Left hindlimb (tissue), 1 donor: ENCODE measurements around the gene ITPR1.

Experiments
- DNase-seq: peaks from one replicate; pipeline ENCODE4 v3.0.0-alpha.2; 2018

The ITPR1 gene

DNA sequence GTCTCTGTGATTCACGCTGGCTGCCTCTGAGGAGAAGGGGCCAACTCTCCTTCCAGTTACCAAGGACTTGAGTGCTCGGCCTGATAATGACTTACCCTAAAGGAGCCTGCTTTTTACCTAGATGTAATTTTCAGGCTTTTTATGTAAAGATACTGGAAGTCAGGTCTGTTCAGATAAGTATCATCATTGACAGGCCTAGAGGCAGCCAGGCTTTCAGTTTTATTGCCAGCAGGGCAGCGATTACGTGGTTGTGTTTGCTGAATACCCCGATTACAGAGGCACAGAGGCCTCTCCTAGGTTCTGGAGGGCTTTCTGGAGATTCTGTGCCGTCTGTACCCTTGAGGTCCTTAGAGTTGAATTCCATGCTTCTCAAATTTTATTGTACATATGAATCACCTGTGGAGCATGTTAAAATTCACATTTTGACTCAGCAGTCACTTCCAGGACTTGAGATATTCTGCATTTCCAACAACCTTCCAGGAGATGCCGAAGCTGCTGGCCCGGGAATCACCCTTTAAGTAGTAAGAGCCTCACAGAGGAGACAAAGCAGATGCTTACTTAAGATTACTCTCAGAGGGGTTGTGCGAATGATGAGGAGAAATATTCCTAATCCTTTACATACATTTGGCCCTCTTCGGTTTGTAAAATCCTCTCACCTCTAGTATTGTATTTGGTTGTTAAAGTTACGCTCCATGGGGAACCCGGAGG is 326.0 kb downstream of the ITPR1 start:
- no peak for DNase-seq

DNA sequence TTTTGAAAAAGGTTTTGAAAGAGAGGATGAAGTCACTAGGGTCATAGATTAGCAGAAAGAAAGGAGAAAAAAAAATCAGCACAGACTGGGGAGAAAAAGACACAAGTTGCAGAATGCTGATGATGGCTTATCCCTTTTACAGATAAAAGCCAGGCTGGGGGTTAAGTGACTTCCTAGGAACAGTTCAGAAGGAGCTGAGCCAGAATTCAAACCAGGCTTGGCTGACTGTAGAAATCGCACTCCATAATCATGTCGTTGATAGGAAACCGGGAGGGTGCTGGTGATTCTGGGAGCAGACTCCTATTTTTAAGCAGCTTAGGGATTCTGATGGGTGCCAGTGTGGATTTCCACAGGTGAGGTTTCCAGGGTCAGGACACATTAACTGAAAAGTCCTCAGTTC is 326.6 kb downstream of the ITPR1 start:
- no peak for DNase-seq

DNA sequence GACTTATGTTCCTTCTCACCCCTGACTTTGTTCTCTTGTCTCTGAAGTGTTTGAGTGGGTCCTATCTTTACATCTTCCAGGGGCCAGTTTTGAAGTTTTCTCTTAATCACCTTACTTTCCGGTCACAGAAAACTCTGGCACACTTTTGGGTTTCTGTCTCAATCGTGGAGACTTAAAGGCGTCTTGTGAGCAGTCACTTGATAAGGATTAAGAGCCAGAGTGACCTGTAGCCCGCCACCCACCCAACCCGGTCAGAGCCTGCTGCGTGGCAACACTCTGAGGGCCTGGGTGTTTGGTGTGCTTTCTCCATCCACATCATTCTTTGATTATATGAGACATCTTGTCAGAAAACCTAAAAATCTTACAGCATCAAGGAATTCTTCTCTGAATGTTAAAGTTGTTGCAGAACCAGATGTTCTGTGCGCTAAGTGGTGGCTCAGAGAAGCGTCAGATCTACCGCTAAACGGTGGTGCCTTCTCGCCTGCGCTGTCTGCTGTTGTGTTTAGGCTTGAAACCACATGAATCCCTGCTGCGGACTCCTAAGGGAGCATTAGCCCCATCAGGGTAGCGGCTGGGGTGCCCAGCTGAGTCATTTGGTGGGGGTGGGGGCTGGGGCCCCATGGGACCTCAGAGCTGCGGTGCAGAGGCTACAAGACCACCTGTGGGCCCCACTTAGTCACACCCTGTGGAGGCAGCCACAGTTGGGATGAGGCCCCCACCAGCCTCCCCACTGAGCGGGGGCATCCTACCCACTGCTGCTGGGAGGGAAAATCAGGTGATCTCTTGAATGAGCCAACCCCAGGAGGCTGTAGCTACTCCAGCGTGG is 327.4 kb downstream of the ITPR1 start:
- no peak for DNase-seq

DNA sequence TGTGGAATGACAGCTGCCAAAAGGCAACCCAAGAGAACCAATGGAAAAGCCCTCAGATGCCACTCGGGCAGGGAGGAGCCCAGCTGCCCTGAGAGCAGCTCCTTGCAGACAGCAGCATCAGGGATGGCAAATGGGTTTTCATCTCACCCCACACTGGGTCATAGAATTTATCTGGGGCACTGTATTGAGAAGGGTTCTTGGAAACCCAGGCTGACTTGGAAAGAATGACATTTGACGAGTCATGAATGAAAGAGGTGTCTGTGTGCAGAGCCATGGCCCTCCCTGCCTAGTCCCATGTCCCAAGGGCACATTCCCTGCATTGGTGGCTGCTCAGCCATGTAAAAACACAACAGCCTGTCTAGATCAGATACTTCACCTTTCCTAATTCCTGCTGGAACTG is 328.2 kb downstream of the ITPR1 start:
- no peak for DNase-seq

DNA sequence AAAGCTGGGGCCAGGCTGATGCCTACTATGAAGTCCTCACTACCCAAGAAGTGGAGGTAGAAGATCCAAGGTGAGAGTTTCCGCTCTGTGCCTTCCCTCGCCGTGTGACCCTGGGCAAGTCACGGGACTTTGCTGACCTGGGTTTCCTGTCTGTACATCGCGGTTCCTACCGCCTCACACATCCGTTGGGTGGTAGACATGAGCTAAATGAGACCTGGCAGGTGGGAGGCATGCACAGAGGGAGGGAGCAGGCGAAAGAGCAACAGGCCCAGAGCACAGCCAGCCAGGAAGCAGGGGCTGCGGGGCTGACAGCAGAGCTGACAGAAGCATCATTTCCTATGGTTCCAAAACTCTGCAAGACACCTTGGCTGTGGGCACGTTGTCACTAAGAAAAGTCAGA is 328.8 kb downstream of the ITPR1 start:
- DNase-seq, result no peak

DNA sequence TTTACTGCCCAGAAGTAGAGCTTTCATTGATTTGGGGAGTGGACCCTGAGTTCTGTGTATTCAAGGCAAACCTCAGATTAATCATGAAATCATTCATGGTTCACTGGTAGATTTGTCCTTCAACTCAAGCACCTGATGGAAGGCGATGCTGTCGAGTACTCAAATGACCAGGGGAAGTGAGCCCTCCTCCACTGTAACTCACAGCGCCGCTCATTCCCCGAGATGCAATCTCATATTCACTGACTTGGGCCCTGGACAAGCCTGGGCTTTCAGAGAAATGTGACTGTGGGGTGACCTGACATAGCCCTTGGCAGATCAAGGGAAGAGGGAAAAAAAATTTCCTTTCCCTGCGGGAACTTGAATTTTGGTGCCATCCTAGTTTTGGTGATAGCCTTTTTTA is 329.4 kb downstream of the ITPR1 start:
- DNase-seq, result no peak

DNA sequence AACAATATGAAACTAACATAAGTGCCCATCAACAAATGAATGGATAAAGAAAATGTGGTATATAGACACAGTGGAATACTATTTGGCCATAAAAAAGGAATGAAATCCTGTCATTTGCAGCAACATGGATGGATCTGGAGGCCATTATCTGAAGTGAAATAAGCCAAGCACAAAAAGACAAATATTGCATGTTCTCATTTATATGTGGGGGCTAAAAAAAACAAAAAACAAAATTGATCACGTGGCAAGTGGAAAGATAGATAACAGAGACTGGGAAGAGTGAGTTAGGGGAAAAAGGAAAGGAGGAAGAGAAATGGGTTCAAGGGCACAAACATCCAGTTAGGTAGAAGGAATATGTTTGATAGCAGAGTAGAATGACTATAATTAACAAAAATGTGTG is 330.2 kb downstream of the ITPR1 start:
- no peak for DNase-seq

DNA sequence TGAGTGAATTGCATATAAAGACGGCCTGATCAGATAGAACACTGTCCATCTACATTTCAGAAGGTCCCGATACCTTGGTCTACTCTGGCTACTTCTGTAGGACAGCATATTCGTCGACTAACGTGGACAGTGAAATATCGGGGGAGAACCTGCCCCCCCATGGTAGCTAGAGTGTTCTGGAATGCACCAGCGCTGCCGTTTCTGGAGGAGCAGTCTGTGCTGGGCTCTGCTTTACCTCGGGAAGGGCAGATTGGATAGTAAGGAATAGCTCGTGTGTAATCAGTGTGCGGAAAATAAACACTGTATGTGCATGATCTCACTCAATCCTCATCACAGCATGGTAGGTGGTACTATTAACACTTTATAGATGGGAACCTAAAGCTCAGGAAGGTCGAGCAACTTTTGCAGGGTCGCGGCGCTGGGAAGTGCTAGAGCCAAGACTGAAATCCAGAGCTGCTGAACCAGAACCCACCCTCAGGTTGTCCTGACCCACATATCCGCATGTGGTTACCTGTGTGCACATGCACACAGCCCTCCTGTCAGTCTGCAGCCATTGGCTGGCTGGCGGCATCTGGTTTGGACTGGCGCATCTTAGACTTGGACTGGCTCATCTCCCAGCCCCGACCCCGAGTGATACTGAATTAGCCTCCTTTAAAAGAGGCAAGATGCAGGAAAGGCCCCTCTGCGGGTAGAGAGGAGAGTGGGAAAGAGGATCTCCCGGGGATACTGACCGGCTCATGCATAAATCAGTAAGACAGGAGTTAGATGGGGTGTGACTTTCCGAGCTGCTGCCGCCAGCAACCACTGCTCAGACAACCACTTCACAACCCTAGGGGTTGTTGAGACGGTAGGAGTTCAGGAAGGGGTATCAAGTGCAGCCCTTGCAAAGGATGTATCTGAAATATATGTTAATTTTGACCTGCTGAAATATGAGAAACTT is 331.1 kb downstream of the ITPR1 start:
- no peak for DNase-seq

DNA sequence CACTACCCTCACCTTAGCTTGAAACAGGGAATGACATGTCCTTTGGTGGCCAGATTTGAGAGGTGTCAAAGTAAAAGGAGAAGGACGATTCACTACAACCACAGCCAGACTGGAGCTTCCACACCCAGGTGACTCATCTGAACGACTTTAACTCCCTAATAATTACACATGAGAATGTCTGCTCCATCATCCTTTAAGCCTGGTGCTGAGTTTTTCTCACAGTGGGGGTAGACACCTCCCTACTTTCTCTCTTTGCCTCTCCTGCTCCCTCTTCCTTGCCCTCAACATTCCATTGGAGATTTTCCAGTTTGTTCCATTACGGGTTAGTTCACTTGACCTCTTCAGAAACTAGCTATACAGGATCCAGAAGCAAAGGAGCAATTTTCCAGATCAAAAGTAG is 331.8 kb downstream of the ITPR1 start:
- DNase-seq, result no peak

DNA sequence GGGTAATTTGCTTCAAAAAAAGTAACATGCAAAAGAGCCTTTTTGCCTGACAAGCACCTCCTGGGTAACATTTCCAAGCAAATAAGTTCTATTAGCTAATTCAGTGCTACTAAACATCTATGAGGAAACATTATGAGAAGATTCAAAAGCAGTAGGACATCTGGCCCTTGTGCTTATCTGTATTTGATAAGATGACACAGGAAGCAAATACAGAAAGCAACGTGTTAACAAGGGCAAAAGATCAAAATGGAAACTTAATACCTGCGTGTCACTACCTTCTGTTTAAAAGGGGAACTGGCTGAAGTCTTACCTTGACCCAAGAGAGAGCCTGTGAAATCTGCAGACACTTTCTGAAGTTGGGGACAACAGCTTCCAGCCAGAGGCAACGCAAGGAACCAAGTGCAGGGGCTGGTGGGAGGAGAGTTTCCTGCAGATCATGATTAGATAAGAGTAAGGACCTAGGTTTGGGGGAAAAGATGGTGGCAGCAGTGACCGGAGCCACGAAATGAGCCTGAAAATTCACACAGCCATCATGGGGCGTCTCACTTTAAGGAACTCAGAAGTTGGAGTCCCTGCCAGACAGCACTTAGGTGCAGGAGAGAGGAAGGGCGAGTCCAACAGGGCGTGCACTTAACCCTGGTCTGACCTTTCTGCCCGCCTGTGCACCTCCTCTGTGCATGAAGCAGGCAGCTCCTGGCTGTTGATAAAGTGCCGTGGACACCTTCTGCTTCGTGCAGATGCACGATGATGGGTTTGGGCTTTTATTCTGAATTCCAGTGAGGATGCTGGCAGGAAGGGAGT is 332.5 kb downstream of the ITPR1 start:
- no peak for DNase-seq

DNA sequence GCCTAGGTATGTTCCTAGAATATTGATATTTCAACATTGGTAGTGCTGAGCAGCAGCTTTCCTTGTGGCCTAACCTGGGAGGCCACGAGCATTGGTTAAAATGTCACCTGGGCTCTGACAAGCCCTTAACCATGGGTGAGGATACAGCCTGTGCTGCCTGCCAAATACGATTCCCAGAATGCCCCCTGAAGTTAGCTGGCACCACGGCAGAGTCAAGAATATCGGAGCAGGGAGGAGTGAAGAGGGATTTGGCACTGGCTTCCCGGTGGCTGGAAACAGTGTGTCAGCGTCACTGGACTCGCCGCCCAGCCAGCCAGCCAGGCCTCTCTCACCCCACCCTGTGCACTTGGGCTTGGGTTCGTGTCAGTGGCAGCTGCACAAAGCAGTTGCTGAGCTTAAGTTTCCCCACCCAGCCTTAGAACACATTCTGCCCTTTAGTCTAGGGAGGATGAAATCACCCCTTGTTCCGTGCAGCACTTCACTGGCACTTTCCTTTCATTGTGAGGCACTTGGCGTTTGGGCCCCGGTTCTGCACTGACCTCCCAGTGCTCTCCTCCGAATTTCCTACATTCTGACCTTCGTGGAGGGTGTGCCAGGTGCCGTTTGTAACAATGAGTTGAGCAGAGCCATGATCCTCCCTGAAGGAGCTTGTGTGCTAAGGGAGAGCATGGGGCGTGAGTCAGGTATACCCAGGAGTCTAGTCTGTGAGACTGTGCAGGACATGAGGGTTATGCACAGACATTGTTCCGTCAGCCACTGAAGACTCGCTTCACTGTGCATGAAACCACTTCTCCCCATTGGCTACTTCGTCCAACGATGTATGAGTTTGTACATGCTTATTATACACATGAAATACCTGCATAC is 333.3 kb downstream of the ITPR1 start:
- peak; percentile 90 for DNase-seq

DNA sequence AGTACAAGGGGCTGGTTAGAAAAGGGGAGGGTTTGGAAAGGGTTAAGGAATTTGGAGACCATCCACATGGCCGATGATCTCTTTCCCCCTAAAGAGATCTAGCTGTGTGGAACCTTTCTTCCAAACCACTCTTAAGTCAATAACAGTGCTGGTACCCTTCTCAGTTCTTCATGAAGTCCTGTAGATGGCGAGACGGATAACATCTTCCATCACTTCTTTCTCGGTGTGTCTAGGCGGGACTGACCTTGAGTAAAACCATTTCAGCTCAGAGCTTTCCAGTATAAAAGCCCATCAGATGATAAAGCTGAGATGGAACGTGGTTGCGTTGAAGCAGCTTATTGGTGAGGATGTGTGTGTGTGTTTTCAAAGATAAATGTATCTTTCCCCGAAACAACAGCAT is 334.6 kb downstream of the ITPR1 start:
- no peak for DNase-seq

DNA sequence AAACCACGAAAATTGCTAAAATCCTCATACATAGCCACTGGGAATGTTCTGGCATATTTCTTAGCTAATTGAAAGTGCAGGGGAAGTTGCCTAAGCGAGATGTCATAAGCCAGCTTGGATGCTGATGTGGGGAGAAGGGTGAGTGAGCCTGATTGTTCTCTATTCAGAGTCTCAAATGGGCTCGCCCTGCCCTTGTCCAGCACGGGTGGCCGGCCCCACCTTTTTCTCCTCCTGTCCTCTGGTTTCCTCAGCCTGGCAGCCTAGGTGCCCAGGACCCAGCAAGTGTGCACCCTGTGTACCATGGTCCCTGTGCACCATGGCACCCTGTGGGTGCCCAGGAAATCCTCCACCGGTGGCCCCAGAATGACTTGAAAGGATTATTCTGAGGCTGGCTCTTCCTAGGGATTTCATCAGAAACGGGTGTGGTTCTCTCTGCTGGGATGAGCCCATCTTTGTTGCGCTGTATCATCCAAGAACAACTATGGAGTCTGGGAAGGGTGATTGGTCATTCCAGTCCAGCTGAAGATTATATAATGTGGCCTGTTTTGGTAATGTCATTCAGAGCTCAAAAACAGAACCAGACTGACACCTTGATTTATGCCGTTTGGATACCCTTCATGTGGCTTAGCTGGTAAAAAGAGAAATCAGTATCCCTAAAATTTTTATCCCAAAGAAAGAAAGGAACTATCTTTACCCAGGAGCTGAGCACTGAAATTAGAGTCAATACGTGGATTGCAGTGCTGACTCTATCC is 335.3 kb downstream of the ITPR1 start:
- no peak for DNase-seq

DNA sequence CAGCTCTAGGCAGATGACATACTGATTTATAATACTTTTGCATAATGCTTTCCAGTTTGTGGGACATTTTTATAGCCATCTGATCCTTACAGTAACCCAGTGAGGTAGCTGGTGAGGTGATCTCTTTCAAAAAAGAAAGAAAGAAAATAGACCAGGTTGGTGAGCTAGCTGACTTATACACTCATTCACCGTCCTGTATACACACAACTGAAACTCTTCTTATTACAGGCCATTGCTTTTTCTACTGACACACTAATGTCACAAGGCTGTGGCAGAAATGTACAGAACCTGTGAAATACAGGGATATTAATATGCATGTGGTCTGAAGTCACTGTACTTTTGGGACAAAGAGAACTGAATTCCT is 335.9 kb downstream of the ITPR1 start:
- no peak for DNase-seq

DNA sequence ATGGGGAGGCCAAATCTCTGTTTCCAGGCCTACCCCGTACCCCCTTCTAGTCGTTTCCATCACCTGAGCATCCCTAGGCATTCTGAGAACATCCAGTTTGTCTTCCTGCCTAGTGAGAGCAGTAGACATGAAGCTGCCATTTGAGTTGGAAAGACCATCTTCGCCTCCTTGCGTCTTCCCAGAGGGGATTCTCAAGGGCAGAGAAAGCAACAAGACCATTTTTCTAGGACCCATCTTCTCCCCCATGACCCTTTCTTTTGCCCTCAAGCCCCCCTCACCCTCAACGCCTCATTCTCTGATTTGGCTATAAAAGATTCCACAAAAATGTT is 337.4 kb downstream of the ITPR1 start:
- no peak for DNase-seq

DNA sequence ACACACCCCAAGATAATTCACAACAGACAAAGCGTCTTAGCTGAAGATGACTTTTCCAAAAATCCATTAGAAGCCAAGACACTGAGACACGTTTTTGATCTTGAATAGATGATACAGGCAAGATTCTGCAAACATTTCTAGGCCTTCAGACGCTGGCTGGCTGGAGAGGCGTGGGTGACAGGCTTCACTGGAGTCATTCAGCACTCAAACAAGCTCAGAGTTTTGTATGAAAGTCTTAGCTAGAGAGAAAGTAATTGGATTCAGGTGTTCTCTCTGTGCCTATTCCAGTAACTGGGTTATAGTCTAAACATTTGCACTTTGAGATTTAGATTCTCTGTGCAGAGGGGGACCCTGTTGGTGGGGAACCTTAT is 338.4 kb downstream of the ITPR1 start:
- no peak for DNase-seq

DNA sequence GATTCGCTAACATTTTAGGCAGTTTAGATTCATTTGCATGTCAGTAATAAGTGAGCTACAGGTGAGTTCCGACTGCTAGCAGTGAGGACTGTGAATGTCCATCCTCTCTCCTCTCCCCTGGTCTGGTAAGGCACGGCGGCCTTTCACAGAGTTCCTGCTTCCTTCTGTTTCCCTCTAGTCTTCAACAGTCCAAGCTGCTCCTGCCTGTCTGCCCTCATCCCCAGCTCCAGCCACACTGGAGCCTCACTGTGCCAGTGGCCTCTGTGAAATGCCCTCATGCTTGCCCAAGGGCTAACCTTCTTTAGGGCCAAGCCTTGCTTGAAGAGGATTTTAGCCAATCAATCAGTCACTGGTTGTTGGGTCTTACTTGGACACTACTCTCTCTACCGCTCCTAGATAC is 340.3 kb downstream of the ITPR1 start:
- DNase-seq, result no peak

DNA sequence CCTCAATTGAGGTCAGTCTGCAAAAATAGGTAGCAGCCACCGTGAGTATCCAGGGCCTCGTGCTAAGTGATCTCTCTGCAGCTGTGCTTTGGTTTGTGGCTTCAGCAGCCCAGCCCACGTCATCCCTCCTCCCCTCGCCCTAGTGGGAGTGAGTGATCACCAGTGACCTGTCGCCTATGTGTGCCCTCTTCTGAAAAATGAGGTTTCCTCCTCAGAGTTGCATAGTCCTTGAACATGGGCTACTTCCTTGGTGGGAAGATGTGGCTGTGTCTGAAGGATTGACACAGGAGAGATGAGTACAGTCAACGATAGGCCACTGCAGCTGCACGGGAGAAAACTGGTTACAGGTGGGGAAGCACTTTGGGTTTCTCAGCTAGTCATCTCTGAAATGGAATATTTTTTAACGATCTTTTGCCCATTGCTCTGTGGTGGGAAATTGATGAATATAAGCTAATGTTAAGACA is 341.3 kb downstream of the ITPR1 start:
- no peak for DNase-seq

DNA sequence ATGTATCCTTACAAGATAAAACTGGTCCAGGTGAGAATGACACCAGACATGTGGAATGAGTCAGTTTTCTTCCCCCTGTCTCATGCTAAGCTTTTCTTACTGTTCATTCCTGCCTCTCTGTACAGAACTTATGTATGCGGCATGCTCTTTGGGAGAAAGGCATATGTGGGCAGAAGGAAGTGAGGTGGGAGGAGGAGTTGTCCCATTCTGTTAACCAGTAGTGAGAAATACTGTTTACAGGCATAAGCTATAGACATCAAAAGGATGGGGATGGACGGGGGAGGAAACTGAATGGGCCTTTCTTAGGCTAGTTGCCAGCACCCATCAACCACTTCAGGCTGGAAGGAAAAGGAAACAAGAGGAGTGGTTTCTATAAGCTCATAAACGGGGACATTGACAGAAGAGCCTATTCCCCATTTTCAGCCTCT is 342.5 kb downstream of the ITPR1 start:
- DNase-seq, result no peak

DNA sequence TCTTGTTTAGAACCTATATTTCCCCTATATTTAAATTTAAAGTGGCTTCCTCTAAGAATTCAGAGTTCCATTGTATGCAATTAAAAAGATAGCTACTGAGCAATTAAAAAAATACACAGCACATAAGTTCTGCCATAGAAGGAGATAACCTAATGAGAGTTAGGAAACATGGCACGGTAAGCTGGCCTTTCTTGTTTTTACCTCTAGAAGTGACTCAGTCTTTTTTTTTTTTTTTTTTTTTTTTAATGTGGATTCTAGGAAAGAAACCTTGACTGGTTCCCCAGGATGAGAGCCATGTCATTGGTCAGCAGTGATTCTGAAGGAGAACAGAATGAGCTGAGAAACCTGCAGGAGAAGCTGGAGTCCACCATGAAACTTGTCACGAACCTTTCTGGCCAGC is 343.4 kb downstream of the ITPR1 start:
- DNase-seq, result no peak

DNA sequence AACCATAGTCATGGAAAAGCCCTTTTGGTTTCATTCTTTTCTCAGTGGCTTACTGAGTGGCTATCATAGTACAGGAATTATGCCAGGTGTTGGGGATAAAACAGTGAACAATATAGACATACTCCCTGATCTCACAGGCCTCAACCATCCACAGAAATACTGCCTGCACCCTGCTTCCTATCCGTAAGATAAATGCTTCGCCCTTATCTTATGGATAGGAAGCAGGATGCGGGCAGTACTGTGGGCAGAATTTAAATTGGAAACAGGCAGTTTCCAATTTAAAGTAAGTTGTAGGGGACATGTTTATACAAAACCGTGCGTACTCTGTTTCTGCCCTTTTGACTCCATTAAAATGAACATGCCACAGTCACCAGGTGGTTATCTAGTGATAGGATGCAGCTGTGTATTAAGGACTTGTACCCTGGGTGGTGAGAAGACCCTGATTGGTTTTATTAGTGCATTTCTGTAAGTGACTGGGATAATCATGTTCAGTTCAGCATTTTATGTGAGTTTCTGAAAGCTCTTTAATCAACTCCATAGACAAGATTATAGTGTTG is 344.3 kb downstream of the ITPR1 start:
- no peak for DNase-seq
